GM18505 (cell line): Measurements from ENCODE around the gene EGFL8.
"Not testable (repeated sequence)": the region's sequence is repeated elsewhere in the genome, so short reads cannot be mapped to it uniquely, and the experiment has no call there.

Experiments used
- ATAC-seq: cut with Tn5 transposase; IDR thresholded peaks from one replicate; pipeline ENCODE4 v1.9.1; 2021; ENCODE audit not compliant: unreplicated experiment
- POLR2A ChIP-seq: IDR thresholded peaks from 4 replicates; pipeline ENCODE4 v1.6.1; 2011; ENCODE audit warnings: borderline replicate concordance; ENCODE audit not compliant: insufficient read depth, insufficient read length; ENCODE audit errors: extremely low read depth

EGFL8 gene

GRCh38 chr6:32177183-32177787 is 12.9 kb downstream of the EGFL8 start:
- ATAC-seq, result peak; percentile 3
- TF ChIP-seq POLR2A, result peak; percentile 47

- no peak for TF ChIP-seq POLR2A
- ATAC-seq, result peak; percentile 76
These were observed 13.6 kb downstream of the EGFL8 start, which contains the start of gene RNF5 for GRCh38 chr6:32177788-32178546. Gene RNF5 (plus strand): TSS chr6:32178405. CDS start chr6:32178512, 107 bp downstream.

GRCh38 chr6:32178547-32179440 is 14.4 kb downstream of the EGFL8 start:
- TF ChIP-seq POLR2A, result no peak
- no peak for ATAC-seq

GRCh38 chr6:32179766-32180405 is 15.5 kb downstream of the EGFL8 start:
- no peak for ATAC-seq
- TF ChIP-seq POLR2A, result no peak

GRCh38 chr6:32181148-32181702 is 16.8 kb downstream of the EGFL8 start:
- no peak for ATAC-seq
- TF ChIP-seq POLR2A, result no peak

GRCh38 chr6:32181915-32182529 is 17.6 kb downstream of the EGFL8 start:
- TF ChIP-seq POLR2A, result no peak
- ATAC-seq, result no peak

- TF ChIP-seq POLR2A, result no peak
- no peak for ATAC-seq
These were observed 18.2 kb downstream of the EGFL8 start for GRCh38 chr6:32182555-32182981.

GRCh38 chr6:32183030-32183429 is 18.6 kb downstream of the EGFL8 start:
- no peak for ATAC-seq

GRCh38 chr6:32183483-32184083 is 19.2 kb downstream of the EGFL8 start:
- TF ChIP-seq POLR2A, result no peak
- no peak for ATAC-seq

More at GRCh38 chr6:32183030-32183429, 18.6 kb downstream of the EGFL8 start:
- TF ChIP-seq POLR2A, result no peak

- TF ChIP-seq POLR2A, result peak; percentile 26
- no peak for ATAC-seq
These were observed 19.8 kb downstream of the EGFL8 start, which contains the start of gene AGER for GRCh38 chr6:32184084-32184640. Gene AGER (minus strand): TSS chr6:32184253. CDS start chr6:32184222, 31 bp downstream.

GRCh38 chr6:32185681-32186131 is 21.3 kb downstream of the EGFL8 start:
- ATAC-seq, result not testable (repeated sequence)

- not testable (repeated sequence) for ATAC-seq
These were observed 21.9 kb downstream of the EGFL8 start for GRCh38 chr6:32186151-32186840.
